IPS-11a (cell line): ENCODE results near the gene DENND6A.
"Not testable (repeated sequence)": the region's sequence is repeated elsewhere in the genome, so short reads cannot be mapped to it uniquely, and the experiment has no call there.

Source experiments
- H3K4me3 ChIP-seq: one replicate; pipeline ENCODE4 v1.5.1; 2013; ENCODE audit warnings: low read depth, low read length, control low read depth

The DENND6A gene

DNA sequence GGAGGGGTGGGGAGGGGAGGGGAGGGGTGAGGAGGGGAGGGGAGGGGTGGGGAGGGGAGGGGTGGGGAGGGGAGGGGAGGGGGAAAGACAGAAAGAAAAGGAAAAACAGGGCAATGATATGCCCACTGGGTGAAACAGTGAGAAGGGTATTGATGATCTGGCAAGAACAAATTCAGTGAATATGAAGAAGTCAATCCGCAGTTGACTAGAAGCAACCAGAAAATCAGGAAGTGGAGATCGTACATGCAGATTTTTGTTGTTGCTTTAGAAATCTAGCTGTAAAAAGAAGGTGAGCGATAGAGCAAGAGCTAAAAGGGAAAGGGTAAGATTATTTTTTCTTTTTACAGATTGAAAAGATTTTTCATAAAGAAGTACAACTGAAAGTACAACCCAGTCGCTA is 48.1 kb downstream of the DENND6A start:
- no peak overlapping the region for H3K4me3 ChIP-seq

DNA sequence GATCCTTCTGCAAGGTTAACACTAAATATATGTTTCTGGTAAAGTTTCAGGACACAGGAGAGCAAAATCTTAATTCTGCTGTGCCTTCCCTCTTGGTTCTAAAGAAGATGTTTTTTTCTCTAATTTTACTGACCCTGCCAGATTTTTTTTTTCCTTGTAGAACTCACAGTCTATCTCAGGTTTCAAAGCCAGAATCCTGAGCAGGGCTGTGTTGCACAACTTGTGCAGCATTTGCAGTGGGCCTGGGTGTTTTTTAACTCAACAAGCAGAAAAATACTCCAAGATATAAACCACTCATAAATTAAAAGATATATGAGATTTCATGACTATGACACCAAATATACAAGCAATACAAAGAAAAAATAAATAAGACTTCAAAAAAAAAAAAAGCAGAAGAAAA is 55.5 kb downstream of the DENND6A start:
- H3K4me3 ChIP-seq: no peak overlapping the region

DNA sequence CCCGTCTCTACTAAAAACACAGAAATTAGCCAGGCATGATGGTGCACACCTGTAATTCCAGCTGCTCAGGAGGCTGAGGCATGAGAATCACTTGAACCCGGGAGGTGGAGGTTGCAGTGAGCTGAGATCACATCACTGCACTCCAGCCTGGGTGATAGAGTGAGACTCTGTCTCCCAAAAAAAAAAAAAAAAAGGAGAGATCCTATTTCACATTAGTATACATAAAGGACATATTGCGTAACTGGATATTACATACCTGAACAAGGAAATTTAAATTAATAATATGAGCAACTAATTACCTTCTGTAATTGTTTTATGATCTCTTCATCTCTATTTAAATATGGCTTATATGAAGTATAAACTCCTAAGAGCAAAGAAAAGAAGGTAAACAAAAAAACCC is 58.6 kb downstream of the DENND6A start:
- H3K4me3 ChIP-seq: not testable (repeated sequence)

DNA sequence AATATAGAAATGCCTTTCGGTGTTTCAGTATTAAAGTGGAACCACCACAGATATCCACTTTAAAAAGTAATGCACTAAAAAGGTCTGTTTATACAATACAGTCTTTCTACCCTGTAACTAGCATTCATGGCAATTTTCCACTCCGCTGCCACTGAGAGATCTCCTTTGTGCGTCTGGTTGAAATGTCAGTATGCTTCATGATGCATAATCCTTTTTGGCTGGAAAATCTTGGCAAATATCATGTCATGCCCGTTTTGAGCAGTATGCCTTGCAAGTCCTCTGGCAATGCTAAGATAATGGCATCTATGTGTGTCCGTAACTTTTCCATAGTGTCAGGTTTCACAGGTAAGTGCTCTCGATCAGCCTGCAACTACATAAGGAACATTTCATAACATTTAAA is 64.9 kb downstream of the DENND6A start:
- no peak overlapping the region for H3K4me3 ChIP-seq

DNA sequence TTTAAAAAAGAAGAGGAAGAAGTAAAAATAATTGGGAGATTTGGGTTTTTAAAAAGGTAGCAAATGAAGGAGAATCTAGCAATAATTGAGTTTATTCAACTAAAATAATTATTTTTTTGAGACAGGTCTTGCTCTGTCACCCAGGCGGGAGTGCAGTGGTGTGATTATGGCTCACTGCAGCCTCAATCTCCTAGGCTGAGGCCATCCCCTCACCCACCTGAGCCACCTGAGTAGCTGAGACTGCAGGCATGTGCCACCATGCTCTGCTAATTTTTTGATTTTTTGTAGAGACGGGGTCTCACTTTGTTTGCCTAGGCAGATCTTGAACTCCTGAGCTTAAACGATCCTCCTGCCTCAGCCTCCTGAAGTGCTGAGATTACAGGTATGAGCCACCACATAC is 68.1 kb downstream of the DENND6A start:
- no peak overlapping the region for H3K4me3 ChIP-seq

DNA sequence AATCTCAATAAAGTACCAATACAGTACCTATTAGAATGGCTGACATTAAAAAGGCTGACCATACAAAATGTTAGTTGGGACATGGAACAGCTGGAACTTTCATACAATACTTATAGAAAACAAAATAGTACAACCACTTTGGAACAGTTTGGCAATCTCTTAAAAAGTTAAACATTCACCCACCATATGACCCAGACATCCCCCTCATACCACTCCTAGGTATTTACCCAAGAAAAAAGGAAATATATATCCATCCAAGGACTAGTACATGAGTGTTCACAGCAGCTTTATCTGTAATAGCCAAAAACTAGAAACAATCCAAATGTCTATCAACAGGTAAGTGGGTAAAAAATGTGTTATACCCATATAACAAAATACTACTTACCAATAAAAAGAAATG is 70.5 kb downstream of the DENND6A start:
- H3K4me3 ChIP-seq: no peak overlapping the region

GRCh38 chr3:57617739-57618138 is 75.1 kb downstream of the DENND6A start:
- no peak overlapping the region for H3K4me3 ChIP-seq

GRCh38 chr3:57616233-57616632 is 76.6 kb downstream of the DENND6A start:
- H3K4me3 ChIP-seq: no peak overlapping the region

GRCh38 chr3:57611870-57612269 is 81.0 kb downstream of the DENND6A start:
- not testable (repeated sequence) for H3K4me3 ChIP-seq

DNA sequence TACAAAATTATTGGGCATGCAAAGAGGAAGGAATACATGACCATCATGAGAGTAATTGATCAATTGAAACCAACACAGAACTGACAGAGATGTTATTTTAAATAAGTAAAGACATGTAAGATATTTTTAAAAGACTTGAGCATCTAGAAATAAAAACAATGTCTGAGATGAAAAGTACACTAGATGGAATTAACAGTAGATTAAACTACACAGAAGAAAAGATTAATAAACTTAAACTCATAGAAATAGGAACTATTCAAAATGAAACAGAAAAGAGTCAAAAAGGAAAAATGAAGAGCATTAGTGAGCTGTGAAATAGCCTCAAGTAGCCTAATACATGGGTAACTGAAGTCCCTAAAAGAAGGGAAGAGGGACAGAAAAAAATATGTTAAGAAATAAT is 87.2 kb downstream of the DENND6A start:
- no peak overlapping the region for H3K4me3 ChIP-seq

DNA sequence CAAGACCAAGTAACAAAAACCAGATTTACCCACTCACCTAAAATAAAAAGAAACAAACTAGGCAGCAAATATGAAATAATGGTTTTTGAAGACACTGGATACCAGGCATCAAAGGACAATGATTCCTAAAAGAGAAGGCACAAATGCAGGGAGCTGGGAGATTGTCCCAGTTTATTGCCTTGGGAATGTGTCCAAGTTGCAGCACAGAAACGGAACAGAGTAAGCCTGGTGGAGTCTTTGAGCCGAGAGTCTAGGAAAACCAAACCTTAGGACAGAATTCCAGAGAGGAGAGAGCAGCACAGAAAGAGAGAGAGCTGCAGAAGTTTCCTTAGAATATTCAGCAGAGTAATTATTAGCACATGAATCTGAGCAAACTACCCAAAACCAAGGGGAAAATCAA is 87.9 kb downstream of the DENND6A start:
- H3K4me3 ChIP-seq: no peak overlapping the region

DNA sequence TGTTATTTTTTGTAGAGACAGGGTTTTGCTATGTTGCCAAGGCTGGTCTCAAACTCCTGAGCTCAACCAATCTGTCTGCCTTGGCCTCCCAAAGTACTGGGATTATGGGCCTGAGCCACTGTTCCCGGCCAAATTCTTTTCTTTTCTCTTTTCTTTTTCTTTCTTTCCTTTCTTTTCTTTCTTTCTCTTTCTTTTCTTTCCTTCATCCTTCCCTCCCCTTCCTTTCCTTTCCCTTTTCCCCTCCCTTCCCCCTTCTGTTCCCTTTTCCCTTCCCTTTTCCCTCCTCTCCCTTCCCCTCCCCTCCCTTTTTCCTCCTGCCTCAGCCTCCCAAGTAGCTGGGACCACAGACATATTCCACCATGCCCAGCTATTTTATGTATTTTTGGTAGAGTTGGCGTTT is 92.7 kb downstream of the DENND6A start:
- H3K4me3 ChIP-seq: no peak overlapping the region

GRCh38 chr3:57598765-57599360 is 94.0 kb downstream of the DENND6A start:
- H3K4me3 ChIP-seq: peak overlapping the region; percentile 63

DNA sequence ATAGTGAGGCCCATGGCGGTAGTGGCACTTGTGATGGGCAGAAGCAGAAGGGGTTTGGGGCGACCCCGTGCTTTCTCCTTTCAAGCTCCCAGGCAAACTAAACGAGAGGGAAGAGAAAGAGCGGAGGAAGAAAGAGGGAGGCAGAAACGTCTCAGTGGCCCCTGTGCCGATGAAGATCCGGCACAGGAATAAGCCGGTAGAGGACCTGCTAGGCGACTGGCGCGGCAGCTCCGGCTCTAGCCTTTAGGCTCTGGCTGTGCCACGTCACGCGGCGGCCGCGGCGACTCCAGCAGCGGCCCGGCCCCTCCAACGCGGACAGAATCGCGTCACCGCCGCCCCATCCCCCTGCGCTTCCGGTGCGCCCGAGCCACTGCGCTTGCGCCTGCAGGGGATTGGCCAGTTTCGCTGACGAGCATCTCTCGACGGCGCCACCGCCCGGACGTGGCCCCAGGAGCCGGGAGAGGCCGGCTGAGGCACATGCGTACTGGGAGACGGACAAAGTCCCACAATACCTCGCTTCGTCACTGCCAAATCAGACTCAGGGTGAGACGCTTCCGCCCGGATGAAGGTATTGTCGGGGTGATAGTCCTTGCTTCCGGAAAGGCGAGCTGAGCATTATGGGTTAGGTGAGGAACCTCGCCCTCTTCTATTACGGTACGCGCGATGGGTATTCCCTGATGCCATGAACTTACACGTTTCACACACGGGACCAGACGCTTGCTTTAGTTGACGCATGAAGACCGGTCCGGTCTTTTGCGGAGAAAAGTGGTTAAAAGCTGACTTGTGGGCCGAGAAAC is 95.6 kb downstream of the DENND6A start, which contains the start of gene ARF4:
Gene ARF4, minus strand, starts transcription at position 218 of the 797 bp plus-strand sequence. Its CDS starts 204 bp downstream, at position 14.
- peak within 1 kb of the TSS; percentile 95 for H3K4me3 ChIP-seq

- H3K4me3 ChIP-seq: peak overlapping the region; percentile 95
Measured at GRCh38 chr3:57596495-57597126, 96.3 kb downstream of the DENND6A start.

DNA sequence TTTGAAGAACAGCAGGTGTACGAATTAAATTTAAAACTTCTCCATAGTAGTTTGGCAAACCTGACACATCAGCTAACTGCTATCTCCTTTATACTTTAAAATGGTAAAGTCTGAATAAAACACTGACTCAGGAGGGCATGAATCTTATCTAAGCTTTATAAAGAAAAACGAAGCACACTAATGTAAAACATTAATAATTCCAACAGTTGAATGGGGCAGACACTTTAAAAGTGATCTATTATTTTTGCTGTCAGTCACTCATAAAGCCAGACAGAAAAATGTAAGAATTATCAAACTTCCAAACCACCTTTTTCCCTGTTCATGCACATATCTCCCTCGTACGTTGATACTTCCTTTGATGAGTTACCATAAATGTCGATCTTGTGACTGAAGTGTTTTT is 98.3 kb downstream of the DENND6A start:
- no peak overlapping the region for H3K4me3 ChIP-seq

- no peak overlapping the region for H3K4me3 ChIP-seq
Measured at GRCh38 chr3:57594144-57594543, 98.7 kb downstream of the DENND6A start.

DNA sequence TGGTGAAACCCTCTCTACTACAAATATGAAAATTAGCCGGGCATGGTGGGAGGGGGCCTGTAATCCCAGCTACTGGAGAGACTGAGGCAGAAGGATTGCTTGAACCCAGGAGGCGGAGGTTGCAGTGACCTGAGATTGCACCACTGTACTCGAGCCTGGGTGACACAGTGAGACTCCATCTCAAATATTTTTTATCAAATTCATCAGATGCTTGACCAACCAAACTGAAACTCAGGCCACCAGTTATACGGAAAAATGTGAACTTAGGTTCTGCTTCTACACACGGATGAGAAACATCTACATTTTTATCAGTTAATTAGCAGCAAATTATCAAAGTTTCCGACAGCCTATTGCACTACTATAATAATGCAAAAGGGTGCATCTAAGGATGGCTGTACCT is 100.6 kb downstream of the DENND6A start:
- no peak overlapping the region for H3K4me3 ChIP-seq

DNA sequence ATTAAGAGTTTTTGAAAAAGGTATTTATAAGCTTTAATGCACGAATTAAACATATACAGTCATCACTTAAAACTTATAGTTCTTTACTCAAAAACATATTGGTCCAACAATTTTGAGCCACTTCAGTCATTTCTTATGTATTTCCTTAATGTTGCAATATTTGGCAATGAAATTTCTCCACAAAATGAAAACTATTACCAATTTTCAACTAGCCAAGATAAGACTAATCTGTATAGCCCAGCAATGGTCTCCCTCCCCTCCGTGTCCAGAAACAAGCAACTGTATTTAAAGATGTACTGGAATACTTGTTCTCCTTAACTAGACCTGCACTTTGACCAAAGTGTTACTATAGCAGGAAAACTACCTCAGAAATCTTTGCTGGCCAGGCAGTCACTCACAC is 105.0 kb downstream of the DENND6A start:
- no peak overlapping the region for H3K4me3 ChIP-seq

- H3K4me3 ChIP-seq: no peak overlapping the region
Measured at GRCh38 chr3:57586778-57587177, 106.1 kb downstream of the DENND6A start.

GRCh38 chr3:57583544-57583943 is 109.3 kb downstream of the DENND6A start:
- no peak overlapping the region for H3K4me3 ChIP-seq
